Esophagus squamous epithelium (tissue), 5 donors: ENCODE results near the gene GUCY2D. TPM values are rescaled to one million over a fixed set of nuclear protein-coding genes. Genes with fewer than 3 reads are reported as not detected.

Source experiments
- DNase-seq: peaks from one replicate; lab custom pipeline; 2025; lab: John Stamatoyannopoulos, UW
- H3K27ac ChIP-seq, 4 donors: fragments of 200-600 bp; sonication (generic); one replicate each; pipeline ENCODE4 v1.5.1; 2016 to 2019; ENCODE audit warnings: mild to moderate bottlenecking in 1 of 4
- H3K27me3 ChIP-seq, 4 donors: fragments of 200-600 bp; sonication (generic); 1 replicate in 3 of 4; 2 replicates in 1 of 4; pipeline versions ENCODE4 v1.5.1 to v1.6.0; 2017 to 2021; ENCODE audit warnings: antibody characterized with exemption in 1 of 4
- H3K36me3 ChIP-seq, 3 donors: fragments of 200-600 bp; sonication (generic); one replicate each; pipeline ENCODE4 v1.5.1; 2016 to 2019
- H3K4me1 ChIP-seq, 3 donors: fragments of 200-600 bp; sonication (generic); one replicate each; pipeline ENCODE4 v1.5.1; 2017 to 2019
- H3K4me3 ChIP-seq, 4 donors: fragments of 200-600 bp; sonication (generic); 1 replicate in 3 of 4; 2 replicates in 1 of 4; pipeline ENCODE4 v1.5.1; 2016 to 2019; ENCODE audit warnings: mild to moderate bottlenecking in 2 of 4, moderate library complexity in 1 of 4
- H3K9me3 ChIP-seq, 3 donors: fragments of 200-600 bp; sonication (generic); one replicate each; pipeline ENCODE4 v1.5.1; 2016 to 2019
- POLR2A ChIP-seq, 4 donors: fragments of 450-650 bp; IDR thresholded peaks; one replicate each; pipeline ENCODE4 v1.6.1; 2017; ENCODE audit warnings: antibody characterized with exemption in 4 of 4, mild to moderate bottlenecking in 4 of 4, moderate library complexity in 3 of 4
- WGBS, 2 donors: methylation state at CpG; one replicate each; pipeline ENCODE4 v1.1.5; 2018; 5-methylcytosine and 5-hydroxymethylcytosine counted together
- intact Hi-C: fragments of 100-400 bp; cut with DNase I; formaldehyde crosslinking; loops from one replicate; pipeline ENCODE4 v1.15.0; 2022
- total RNA-seq, 4 donors: library from RNA; depleted of rRNA; stranded (reverse); fragments of >200 nt; gene quantifications; one replicate each; pipeline ENCODE4 v1.1.0, GENCODE V29; 2016
- TF ChIP-seq, protein P1 (sequence below), 6 experiments: fragments of 450-650 bp in 4 of 6; fragments of 200-600 bp in 2 of 6; sonication (generic) in 2 of 6; IDR thresholded peaks; one replicate each; pipeline ENCODE4 v1.5.1; 2016 to 2019; ENCODE audit warnings: antibody characterized with exemption in 6 of 6, mild to moderate bottlenecking in 4 of 6, moderate library complexity in 4 of 6
- donor health status: DM: yes; HTN: yes; CAD: no.

GUCY2D gene
- total RNA-seq, 4 donors from 2014 or later: not detected

GRCh38 chr17:7984904-7985303 is 17.5 kb upstream of the GUCY2D start:
- DNase-seq: no peak
- intact Hi-C loops: loop anchor here (5.0 to 10.0 kb wide), 2 partner anchors 73 to 240 kb away; no protein-coding TSS in a partner anchor
- peaks cover 0 to 12% (median 4%) of the 10 kb centered on the region in 3 donors for H3K4me1 ChIP-seq
- H3K27me3 ChIP-seq: peaks cover 0 to 63% (median 0%) of the 10 kb centered on the region in 4 donors
- TF ChIP-seq, protein P1, sequence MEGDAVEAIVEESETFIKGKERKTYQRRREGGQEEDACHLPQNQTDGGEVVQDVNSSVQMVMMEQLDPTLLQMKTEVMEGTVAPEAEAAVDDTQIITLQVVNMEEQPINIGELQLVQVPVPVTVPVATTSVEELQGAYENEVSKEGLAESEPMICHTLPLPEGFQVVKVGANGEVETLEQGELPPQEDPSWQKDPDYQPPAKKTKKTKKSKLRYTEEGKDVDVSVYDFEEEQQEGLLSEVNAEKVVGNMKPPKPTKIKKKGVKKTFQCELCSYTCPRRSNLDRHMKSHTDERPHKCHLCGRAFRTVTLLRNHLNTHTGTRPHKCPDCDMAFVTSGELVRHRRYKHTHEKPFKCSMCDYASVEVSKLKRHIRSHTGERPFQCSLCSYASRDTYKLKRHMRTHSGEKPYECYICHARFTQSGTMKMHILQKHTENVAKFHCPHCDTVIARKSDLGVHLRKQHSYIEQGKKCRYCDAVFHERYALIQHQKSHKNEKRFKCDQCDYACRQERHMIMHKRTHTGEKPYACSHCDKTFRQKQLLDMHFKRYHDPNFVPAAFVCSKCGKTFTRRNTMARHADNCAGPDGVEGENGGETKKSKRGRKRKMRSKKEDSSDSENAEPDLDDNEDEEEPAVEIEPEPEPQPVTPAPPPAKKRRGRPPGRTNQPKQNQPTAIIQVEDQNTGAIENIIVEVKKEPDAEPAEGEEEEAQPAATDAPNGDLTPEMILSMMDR (IDR thresholded peaks at IDR 0.05): no peak
- no peak for TF ChIP-seq POLR2A (IDR thresholded peaks at IDR 0.05)
- no peaks in the 10 kb centered on the region for H3K9me3 ChIP-seq
- H3K4me3 ChIP-seq: no peak overlapping the region
- H3K27ac ChIP-seq: no peak overlapping the region
- no peaks in the 10 kb centered on the region for H3K36me3 ChIP-seq
- 75 to 83% methylated on average over 2 to 6 of the region's 9 CpGs for WGBS, 2 donors

DNA sequence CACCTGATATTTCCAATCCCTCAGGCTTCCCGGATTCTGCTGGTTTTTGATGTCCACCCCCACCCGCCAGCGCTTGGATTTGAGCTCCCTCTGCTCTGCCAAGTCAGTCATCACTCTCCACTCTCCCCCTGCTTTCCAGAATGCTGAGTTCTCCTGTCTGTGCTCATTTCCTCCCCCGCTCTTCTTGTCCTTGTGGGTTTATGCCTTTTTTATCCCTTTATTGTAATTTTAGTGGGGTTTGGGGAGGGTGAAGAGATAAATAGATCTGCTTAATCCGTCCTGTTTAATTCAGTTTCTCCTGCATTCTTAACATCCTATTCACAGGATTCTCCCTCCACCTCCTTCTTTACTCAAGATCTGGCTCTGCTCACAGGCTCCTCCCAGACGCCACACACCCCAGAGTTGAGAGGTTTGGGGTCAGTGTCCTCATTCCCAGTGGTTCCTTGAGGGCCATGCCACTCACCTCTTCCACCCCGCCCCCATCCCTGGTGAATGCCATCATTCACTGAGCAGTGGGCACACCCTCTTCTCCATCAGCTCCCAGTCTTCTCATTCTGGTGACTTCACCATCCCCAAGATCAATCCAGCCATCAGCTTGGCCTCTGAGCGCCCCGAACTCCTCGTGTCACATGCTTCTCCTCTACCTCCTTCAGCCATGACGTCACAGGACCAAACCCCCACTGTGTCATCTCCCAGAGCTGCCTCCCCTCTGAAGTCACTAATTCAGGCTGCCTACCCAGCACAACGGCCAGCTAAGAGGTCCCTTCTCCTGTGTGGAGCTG is 15.1 kb upstream of the GUCY2D start:
- TF ChIP-seq, protein P1 (IDR thresholded peaks at IDR 0.05): no peak
- no peak for TF ChIP-seq POLR2A (IDR thresholded peaks at IDR 0.05)
- Histone ChIP-seq H3K27me3 (peaks cover 0 to 40% (median 0%) of the 10 kb centered on the region in 4 donors), H3K4me1 (peaks cover 0 to 20% (median 5%) of the 10 kb centered on the region in 3 donors), H3K36me3 (no peaks in the 10 kb centered on the region), H3K4me3 (no peak overlapping the region), H3K9me3 (no peaks in the 10 kb centered on the region), H3K27ac (no peak overlapping the region)
- no peak for DNase-seq
- WGBS, 2 donors: 61 to 62% methylated on average over 12 of the region's 12 CpGs
- intact Hi-C loops: loop anchor here (5.0 to 10.0 kb wide), 2 partner anchors 75 to 243 kb away; no protein-coding TSS in a partner anchor

DNA sequence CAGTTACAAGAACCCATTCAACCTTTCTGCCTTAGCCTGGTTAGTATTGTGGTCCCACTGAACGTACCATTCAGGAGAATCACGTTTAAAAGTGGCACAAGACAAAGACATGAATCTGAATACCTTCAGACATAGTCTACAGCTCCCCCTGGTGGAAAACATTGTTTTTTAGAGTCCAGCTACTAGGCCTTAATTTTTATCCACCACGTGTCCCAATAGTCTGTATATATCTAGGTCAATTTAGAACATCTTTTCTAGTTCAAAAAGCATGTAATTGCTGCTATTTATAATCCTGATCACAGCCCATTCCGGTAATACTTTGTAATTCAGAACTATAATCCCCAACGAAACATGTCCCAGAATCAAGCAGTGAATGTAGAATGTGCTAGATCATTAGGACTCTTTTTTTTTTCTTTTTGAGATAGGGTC is 13.7 kb upstream of the GUCY2D start:
- Histone ChIP-seq H3K4me3 (no peak overlapping the region), H3K9me3 (no peaks in the 10 kb centered on the region), H3K4me1 (peaks cover 0 to 20% (median 5%) of the 10 kb centered on the region in 3 donors), H3K27ac (no peak overlapping the region), H3K27me3 (peaks cover 0 to 28% (median 0%) of the 10 kb centered on the region in 4 donors), H3K36me3 (no peaks in the 10 kb centered on the region)
- intact Hi-C loops: loop anchor here (5.0 to 10.0 kb wide), 2 partner anchors 76 to 244 kb away; no protein-coding TSS in a partner anchor
- no peak for DNase-seq
- TF ChIP-seq, protein P1 (IDR thresholded peaks at IDR 0.05): peak in 5 of 6 experiments; percentile 63 to 89 (median 78)
- no peak for TF ChIP-seq POLR2A (IDR thresholded peaks at IDR 0.05)
- 4 to 12% methylated on average over 5 of the region's 5 CpGs for WGBS, 2 donors

- WGBS, 2 donors: 7 to 8% methylated on average over 19 to 25 of the region's 59 CpGs
- peak; percentile 23 for DNase-seq
- intact Hi-C loops: loop anchor here (5.0 to 10.0 kb wide), 4 partner anchors 55 to 245 kb away; no protein-coding TSS in a partner anchor
These were observed 12.4 kb upstream of the GUCY2D start for GRCh38 chr17:7989781-7990655.

More at GRCh38 chr17:7989781-7990655, 12.4 kb upstream of the GUCY2D start:
- Histone ChIP-seq H3K27me3 (peaks cover 0 to 20% (median 0%) of the 10 kb centered on the region in 4 donors), H3K36me3 (no peaks in the 10 kb centered on the region), H3K9me3 (no peaks in the 10 kb centered on the region), H3K27ac (peak overlapping the region; percentile 63 to 85 (median 81)), H3K4me1 (peaks cover 0 to 20% (median 5%) of the 10 kb centered on the region in 3 donors), H3K4me3 (peak overlapping the region; percentile 47 to 84 (median 68))
- TF ChIP-seq, protein P1 (IDR thresholded peaks at IDR 0.05): peak; percentile 93 to 99 (median 96)
- TF ChIP-seq POLR2A (IDR thresholded peaks at IDR 0.05): no peak
